Neural progenitor cell (in vitro differentiated cells): ENCODE data around the gene KLHDC4. TPM values are rescaled to one million over a fixed set of nuclear protein-coding genes. Genes with fewer than 3 reads are reported as not detected.

Experiments used
- DNase-seq: peaks from one replicate; pipeline ENCODE4 v3.0.0-alpha.2; 2016; ENCODE audit warnings: low spot score
- H2AFZ ChIP-seq: fragments of 200-600 bp; sonication (generic); replicated peaks from 2 replicates; pipeline ENCODE4 v1.6.1; 2016; ENCODE audit warnings: antibody characterized with exemption
- H3F3A ChIP-seq: fragments of 200-600 bp; sonication (generic); 2 replicates; pipeline ENCODE4 v1.6.1; 2016; ENCODE audit warnings: antibody characterized with exemption, low read depth
- H3K27ac ChIP-seq: fragments of 200-600 bp; sonication (generic); 2 replicates; pipeline ENCODE4 v1.5.1; 2016; ENCODE audit warnings: mild to moderate bottlenecking
- H3K27me3 ChIP-seq: fragments of 200-600 bp; sonication (generic); 2 replicates; pipeline ENCODE4 v1.6.1; 2016; ENCODE audit warnings: mild to moderate bottlenecking, moderate library complexity
- H3K36me3 ChIP-seq: fragments of 200-600 bp; sonication (generic); 2 replicates; pipeline ENCODE4 v1.5.1; 2016
- H3K4me1 ChIP-seq: fragments of 200-600 bp; sonication (generic); 2 replicates; pipeline ENCODE4 v1.6.1; 2016; ENCODE audit warnings: mixed run types
- H3K4me2 ChIP-seq: fragments of 200-600 bp; sonication (generic); 2 replicates; pipeline ENCODE4 v1.6.1; 2016
- H3K4me3 ChIP-seq: fragments of 200-600 bp; sonication (generic); 2 replicates; pipeline ENCODE4 v1.5.1; 2016
- H3K79me2 ChIP-seq: fragments of 200-600 bp; sonication (generic); 2 replicates; pipeline ENCODE4 v1.6.1; 2016; ENCODE audit warnings: low read depth
- H3K9ac ChIP-seq: fragments of 200-600 bp; sonication (generic); 2 replicates; pipeline ENCODE4 v1.6.1; 2016
- H3K9me3 ChIP-seq: fragments of 200-600 bp; sonication (generic); 2 replicates; pipeline ENCODE4 v1.5.1; 2016; ENCODE audit warnings: low read depth
- H4K20me1 ChIP-seq: fragments of 200-600 bp; sonication (generic); 2 replicates; pipeline ENCODE4 v1.6.1; 2016; ENCODE audit warnings: low read depth
- H3K27ac Mint-ChIP-seq: 3 replicates; pipeline ENCODE4 v1.8.0; 2021; ENCODE audit warnings: mixed read lengths
- H3K27me3 Mint-ChIP-seq: 2 replicates; pipeline ENCODE4 v1.8.0; 2022; ENCODE audit warnings: low read depth, mild to moderate bottlenecking, inconsistent platforms, moderate library complexity, mixed read lengths; ENCODE audit not compliant: insufficient read depth
- H3K36me3 Mint-ChIP-seq: 3 replicates; pipeline ENCODE4 v1.8.0; 2021; ENCODE audit warnings: mixed read lengths
- H3K4me1 Mint-ChIP-seq: 3 replicates; pipeline ENCODE4 v1.8.0; 2021; ENCODE audit warnings: mixed read lengths
- H3K4me3 Mint-ChIP-seq: 3 replicates; pipeline ENCODE4 v1.8.0; 2021; ENCODE audit warnings: mild to moderate bottlenecking, moderate library complexity, mixed read lengths
- H3K9me3 Mint-ChIP-seq: 3 replicates; pipeline ENCODE4 v1.8.0; 2020; ENCODE audit warnings: mixed read lengths
- EZH2 ChIP-seq: fragments of 200-600 bp; sonication (generic); IDR thresholded peaks from 2 replicates; pipeline ENCODE4 v1.6.1; 2017; ENCODE audit warnings: antibody characterized with exemption, mild to moderate bottlenecking, moderate library complexity
- EZH2phosphoT487 ChIP-seq: fragments of 200-600 bp; sonication (generic); IDR thresholded peaks from 2 replicates; pipeline ENCODE4 v1.6.1; 2017; ENCODE audit warnings: antibody characterized with exemption
- total RNA-seq: library from RNA; depleted of rRNA; stranded (reverse); fragments of >200 nt; gene quantifications from 2 replicates; pipeline ENCODE4 v1.2.3, GENCODE V29; 2015; ENCODE audit warnings: low replicate concordance
- TF ChIP-seq, protein P1 (sequence below): fragments of 200-600 bp; sonication (generic); IDR thresholded peaks from 2 replicates; pipeline ENCODE4 v1.5.1; 2017; ENCODE audit warnings: antibody characterized with exemption, mild to moderate bottlenecking

The KLHDC4 gene
- total RNA-seq, 1 donor from 2014 or later = 19.2 TPM

DNA sequence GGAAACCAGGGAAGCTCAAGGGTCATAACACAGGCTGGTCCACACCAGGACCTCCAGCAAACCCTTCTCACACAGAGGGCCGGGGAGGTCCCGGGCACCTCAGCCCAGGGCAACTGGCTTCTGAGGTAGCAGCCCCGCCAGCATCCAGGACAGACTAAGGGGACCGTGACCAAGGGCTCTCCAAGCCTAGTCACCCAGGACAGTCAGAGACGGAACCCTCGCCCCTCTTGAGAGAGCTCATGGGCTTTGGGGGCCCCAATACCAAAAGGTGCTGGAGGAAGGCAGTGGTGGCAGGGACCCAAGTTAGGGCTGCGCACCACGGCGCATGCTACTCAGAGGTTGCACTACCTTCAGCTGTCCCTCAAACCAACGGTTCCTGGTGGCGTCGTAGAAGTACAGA, 54.9 kb downstream of the KLHDC4 start:
- H3K9ac ChIP-seq = no peak overlapping the region
- TF ChIP-seq, protein P1, sequence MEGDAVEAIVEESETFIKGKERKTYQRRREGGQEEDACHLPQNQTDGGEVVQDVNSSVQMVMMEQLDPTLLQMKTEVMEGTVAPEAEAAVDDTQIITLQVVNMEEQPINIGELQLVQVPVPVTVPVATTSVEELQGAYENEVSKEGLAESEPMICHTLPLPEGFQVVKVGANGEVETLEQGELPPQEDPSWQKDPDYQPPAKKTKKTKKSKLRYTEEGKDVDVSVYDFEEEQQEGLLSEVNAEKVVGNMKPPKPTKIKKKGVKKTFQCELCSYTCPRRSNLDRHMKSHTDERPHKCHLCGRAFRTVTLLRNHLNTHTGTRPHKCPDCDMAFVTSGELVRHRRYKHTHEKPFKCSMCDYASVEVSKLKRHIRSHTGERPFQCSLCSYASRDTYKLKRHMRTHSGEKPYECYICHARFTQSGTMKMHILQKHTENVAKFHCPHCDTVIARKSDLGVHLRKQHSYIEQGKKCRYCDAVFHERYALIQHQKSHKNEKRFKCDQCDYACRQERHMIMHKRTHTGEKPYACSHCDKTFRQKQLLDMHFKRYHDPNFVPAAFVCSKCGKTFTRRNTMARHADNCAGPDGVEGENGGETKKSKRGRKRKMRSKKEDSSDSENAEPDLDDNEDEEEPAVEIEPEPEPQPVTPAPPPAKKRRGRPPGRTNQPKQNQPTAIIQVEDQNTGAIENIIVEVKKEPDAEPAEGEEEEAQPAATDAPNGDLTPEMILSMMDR = no peak
- TF ChIP-seq EZH2phosphoT487 (no peak), EZH2 (no peak)
- no peak overlapping the region for H3K4me2 ChIP-seq
- H3K27ac Mint-ChIP-seq = no peak overlapping the region
- H3K4me1 ChIP-seq = peaks cover 7% of the 10 kb centered on the region
- no peaks in the 10 kb centered on the region for H3F3A ChIP-seq
- H2AFZ ChIP-seq = no peak overlapping the region
- H3K9me3 Mint-ChIP-seq = no peaks in the 10 kb centered on the region
- H3K4me3 ChIP-seq = no peak overlapping the region
- H3K27me3 ChIP-seq = no peaks in the 10 kb centered on the region
- H3K36me3 Mint-ChIP-seq = peaks cover 6% of the 10 kb centered on the region
- H3K4me1 Mint-ChIP-seq = peaks cover 3% of the 10 kb centered on the region
- H4K20me1 ChIP-seq = peaks cover 14% of the 10 kb centered on the region
- H3K79me2 ChIP-seq = no peaks in the 10 kb centered on the region
- DNase-seq = no peak
- no peaks in the 10 kb centered on the region for H3K36me3 ChIP-seq
- H3K27ac ChIP-seq = no peak overlapping the region
- H3K27me3 Mint-ChIP-seq = no peaks in the 10 kb centered on the region
- no peaks in the 10 kb centered on the region for H3K9me3 ChIP-seq
- H3K4me3 Mint-ChIP-seq = no peak overlapping the region

DNA sequence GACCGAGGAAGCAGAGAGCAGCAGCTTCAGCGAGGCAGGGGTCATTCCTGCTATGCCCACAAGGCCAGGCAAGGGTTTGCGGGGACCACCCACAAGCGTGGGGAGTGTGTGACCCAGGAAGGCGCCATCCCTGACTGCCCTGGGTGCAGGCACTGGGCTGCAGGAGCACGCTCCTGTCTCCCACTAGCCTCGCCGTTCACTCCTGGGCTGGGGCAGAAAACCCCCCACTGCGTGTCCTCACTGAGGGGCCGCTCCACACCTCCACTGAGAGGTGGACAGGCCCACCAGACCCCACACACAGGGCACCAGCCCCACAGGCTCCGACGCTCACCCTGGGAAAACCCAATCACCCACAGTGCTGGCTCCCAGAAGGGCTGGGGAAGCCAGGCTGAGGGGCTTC, 56.1 kb downstream of the KLHDC4 start:
- H3K9me3 Mint-ChIP-seq = no peaks in the 10 kb centered on the region
- no peaks in the 10 kb centered on the region for H3K27me3 Mint-ChIP-seq
- Histone ChIP-seq H3K4me1 (peaks cover 18% of the 10 kb centered on the region), H4K20me1 (peaks cover 14% of the 10 kb centered on the region), H3K9ac (no peak overlapping the region), H3F3A (no peaks in the 10 kb centered on the region), H3K27me3 (no peaks in the 10 kb centered on the region), H3K4me3 (no peak overlapping the region), H3K9me3 (no peaks in the 10 kb centered on the region), H3K79me2 (peaks cover 3% of the 10 kb centered on the region), H3K27ac (no peak overlapping the region), H2AFZ (no peak overlapping the region), H3K4me2 (no peak overlapping the region), H3K36me3 (no peaks in the 10 kb centered on the region)
- no peak overlapping the region for H3K27ac Mint-ChIP-seq
- DNase-seq = no peak
- peaks cover 6% of the 10 kb centered on the region for H3K36me3 Mint-ChIP-seq
- H3K4me3 Mint-ChIP-seq = no peak overlapping the region
- peaks cover 7% of the 10 kb centered on the region for H3K4me1 Mint-ChIP-seq
- no peak for TF ChIP-seq EZH2
- TF ChIP-seq EZH2phosphoT487 = no peak
- TF ChIP-seq, protein P1 = no peak

DNA sequence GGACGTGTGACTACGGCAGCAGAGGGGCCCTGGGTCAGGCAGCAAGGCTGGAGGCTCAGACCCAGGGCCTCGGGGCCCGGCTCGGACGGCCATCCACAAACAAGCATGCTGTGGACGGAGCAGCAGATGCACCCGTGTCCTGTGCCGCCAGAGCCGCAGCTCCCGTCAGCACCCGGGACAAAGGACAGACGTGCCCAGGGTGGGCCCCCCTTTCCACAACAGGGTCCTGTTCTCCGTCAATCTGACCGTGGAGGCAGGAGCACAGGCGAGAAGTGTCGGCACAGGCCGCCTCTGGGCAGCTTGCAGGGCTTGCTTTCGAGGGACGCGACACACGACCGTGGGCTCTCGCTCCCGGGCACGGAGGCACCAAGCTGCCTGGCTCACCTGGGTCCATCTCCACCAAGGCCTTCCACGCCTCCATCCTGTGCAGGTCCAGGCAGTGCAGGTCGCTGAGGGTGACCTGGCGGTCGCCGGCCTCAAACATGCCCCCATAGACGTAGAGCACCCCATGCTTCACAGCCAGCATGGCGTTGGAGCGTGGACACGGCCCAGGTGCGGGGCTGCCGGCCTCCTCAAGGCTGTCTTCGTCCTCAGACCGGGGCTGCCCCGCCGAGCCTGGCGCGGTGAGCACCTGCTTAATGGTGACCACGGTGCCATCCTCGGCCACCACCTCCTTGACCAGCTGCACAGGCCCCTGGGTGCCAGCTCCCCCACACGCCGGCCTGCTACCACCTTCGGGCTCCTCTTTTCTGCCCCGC, 56.7 kb downstream of the KLHDC4 start:
- no peak for DNase-seq
- peaks cover 6% of the 10 kb centered on the region for H3K79me2 ChIP-seq
- H2AFZ ChIP-seq = no peak overlapping the region
- H3K4me3 Mint-ChIP-seq = no peak overlapping the region
- no peaks in the 10 kb centered on the region for H3K27me3 Mint-ChIP-seq
- H3F3A ChIP-seq = no peaks in the 10 kb centered on the region
- H3K9me3 ChIP-seq = no peaks in the 10 kb centered on the region
- H3K36me3 Mint-ChIP-seq = peaks cover 8% of the 10 kb centered on the region
- no peaks in the 10 kb centered on the region for H3K9me3 Mint-ChIP-seq
- H4K20me1 ChIP-seq = peaks cover 14% of the 10 kb centered on the region
- H3K4me2 ChIP-seq = no peak overlapping the region
- H3K27ac Mint-ChIP-seq = no peak overlapping the region
- H3K4me1 Mint-ChIP-seq = peaks cover 10% of the 10 kb centered on the region
- TF ChIP-seq EZH2 = no peak
- H3K27ac ChIP-seq = no peak overlapping the region
- no peaks in the 10 kb centered on the region for H3K27me3 ChIP-seq
- no peaks in the 10 kb centered on the region for H3K36me3 ChIP-seq
- H3K4me1 ChIP-seq = peaks cover 18% of the 10 kb centered on the region
- H3K4me3 ChIP-seq = no peak overlapping the region
- H3K9ac ChIP-seq = no peak overlapping the region
